Measurements from ENCODE around the gene DAPP1.
A peak's percentile ranks its signal among the peaks of the same experiment; 100 is the strongest.

Gene DAPP1

GRCh38 chr4:99856166-99856565, 39.5 kb downstream of the DAPP1 start:
- peak; percentile 23 for DNase-seq (ENCODE audit: low spot score)

GRCh38 chr4:99857307-99857706, 40.7 kb downstream of the DAPP1 start:
- DNase-seq (ENCODE audit: low spot score): no peak

- DNase-seq (ENCODE audit: low spot score): no peak
Measured at GRCh38 chr4:99859618-99860017, 43.0 kb downstream of the DAPP1 start.

GRCh38 chr4:99860521-99860920, 43.9 kb downstream of the DAPP1 start:
- no peak for DNase-seq (ENCODE audit: low spot score)

- DNase-seq (ENCODE audit: low spot score): no peak
Measured at GRCh38 chr4:99861120-99861905, 44.7 kb downstream of the DAPP1 start.

GRCh38 chr4:99863804-99864203, 47.2 kb downstream of the DAPP1 start:
- peak; percentile 28 for DNase-seq (ENCODE audit: low spot score)

- no peak for DNase-seq (ENCODE audit: low spot score)
Measured at GRCh38 chr4:99868126-99868596, 51.5 kb downstream of the DAPP1 start.

GRCh38 chr4:99872570-99872969, 55.9 kb downstream of the DAPP1 start:
- DNase-seq (ENCODE audit: low spot score): no peak

- no peak for DNase-seq (ENCODE audit: low spot score)
Measured at GRCh38 chr4:99875071-99875470, 58.4 kb downstream of the DAPP1 start.

GRCh38 chr4:99876946-99877345, 60.3 kb downstream of the DAPP1 start:
- DNase-seq (ENCODE audit: low spot score): no peak

GRCh38 chr4:99878604-99879003, 62.0 kb downstream of the DAPP1 start:
- DNase-seq (ENCODE audit: low spot score): no peak

- no peak for DNase-seq (ENCODE audit: low spot score)
Measured at GRCh38 chr4:99879458-99879857, 62.8 kb downstream of the DAPP1 start.

- peak; percentile 69 for DNase-seq (ENCODE audit: low spot score)
Measured at GRCh38 chr4:99885063-99885664, 68.5 kb downstream of the DAPP1 start.

- no peak for DNase-seq (ENCODE audit: low spot score)
Measured at GRCh38 chr4:99885687-99886086, 69.1 kb downstream of the DAPP1 start.

GRCh38 chr4:99886146-99886545, 69.5 kb downstream of the DAPP1 start:
- DNase-seq (ENCODE audit: low spot score): no peak

- no peak for DNase-seq (ENCODE audit: low spot score)
Measured at GRCh38 chr4:99887837-99888236, 71.2 kb downstream of the DAPP1 start.

GRCh38 chr4:99891351-99891750, 74.7 kb downstream of the DAPP1 start:
- DNase-seq (ENCODE audit: low spot score): no peak

GRCh38 chr4:99893029-99893428, 76.4 kb downstream of the DAPP1 start:
- DNase-seq (ENCODE audit: low spot score): no peak

- no peak for DNase-seq (ENCODE audit: low spot score)
Measured at GRCh38 chr4:99893839-99894160, 77.2 kb downstream of the DAPP1 start.

- peak; percentile 94 for DNase-seq (ENCODE audit: low spot score)
Measured at GRCh38 chr4:99894161-99894997, 77.8 kb downstream of the DAPP1 start, which contains the start of gene LAMTOR3. TSS of gene LAMTOR3 (minus strand) at chr4:99894427. CDS start at chr4:99893963, 464 bp downstream.

GRCh38 chr4:99894998-99895397, 78.4 kb downstream of the DAPP1 start:
- no peak for DNase-seq (ENCODE audit: low spot score)

GRCh38 chr4:99915449-99915848, 98.8 kb downstream of the DAPP1 start:
- DNase-seq (ENCODE audit: low spot score): no peak

- no peak for DNase-seq (ENCODE audit: low spot score)
Measured at GRCh38 chr4:99917575-99917974, 100.9 kb downstream of the DAPP1 start.
